ENCODE data around the gene NUMA1. TPM values are rescaled to one million over a fixed set of nuclear protein-coding genes. Genes with fewer than 3 reads are reported as not detected.
A peak's percentile ranks its signal among the peaks of the same experiment; 100 is the strongest.

Gene NUMA1
- total and polyA plus RNA-seq, 2 of the 13 experiments (the other 11 are each of a cell fraction or from before 2014, with no cell fraction given): 57.3 to 60.2 TPM

- Histone ChIP-seq H3K79me2 (ENCODE audit: insufficient read depth, low read length) (no peaks in the 10 kb centered on the region), H3K36me3 (replicated peaks in 1 of 2; ENCODE audit: control insufficient read depth in 1 of 2, insufficient read depth in 2 of 2, low read length in 2 of 2) (peaks cover 73 to 100% of the 10 kb centered on the region in 2 experiments), H3K27ac (ENCODE audit: extremely low read length, insufficient read depth, low read length) (no peak overlapping the region), H2AFZ (ENCODE audit: low read length) (no peak overlapping the region), H3K9ac (ENCODE audit: insufficient read depth, low read depth, low read length) (no peak overlapping the region), H3K9me3 (ENCODE audit: low read length) (no peaks in the 10 kb centered on the region), H3K27me3 (ENCODE audit: control insufficient read depth in 1 of 2, insufficient read depth in 2 of 2, low read length in 2 of 2) (no peaks in the 10 kb centered on the region), H3K4me3 (replicated peaks in 1 of 3; ENCODE audit: insufficient read depth in 1 of 3, low read depth in 2 of 3, low read length in 3 of 3) (no peak overlapping the region), H4K20me1 (ENCODE audit: insufficient read depth, low read length) (no peaks in the 10 kb centered on the region), H3K4me1 (ENCODE audit: insufficient read depth, low read length) (no peaks in the 10 kb centered on the region), H3K4me2 (ENCODE audit: low read depth, low read length) (no peak overlapping the region)
- intact Hi-C loops (cut with micrococcal nuclease; ENCODE audit: unreplicated experiment): no loop called here
- CTCF ChIA-PET (ENCODE audit: low intra/inter-chr PET ratio, low total read pairs): no interaction called here
- no peak for FAIRE-seq
- in situ Hi-C loops (cut with HindIII; ENCODE audit: extremely low pct_ligation_motif_present, low pct_unique_long_range_greater_than_20kb): no loop called here
- BruUV-seq (replicated peaks): TSS peak; percentile 57
- 97% methylated on average over 16 of the region's 16 CpGs for WGBS (ENCODE audit: low lambda C conversion rate)
- TF ChIP-seq ZBTB3 (CRISPR knock-in tag; IDR thresholded peaks at IDR 0.05; ENCODE audit: borderline replicate concordance, low read depth): no peak
- no peak for TF ChIP-seq SMAD3 (CRISPR knock-in tag; IDR thresholded peaks at IDR 0.05)
- no peak for TF ChIP-seq ZNF572 (CRISPR knock-in tag; IDR thresholded peaks at IDR 0.05)
- TF ChIP-seq, protein P1, sequence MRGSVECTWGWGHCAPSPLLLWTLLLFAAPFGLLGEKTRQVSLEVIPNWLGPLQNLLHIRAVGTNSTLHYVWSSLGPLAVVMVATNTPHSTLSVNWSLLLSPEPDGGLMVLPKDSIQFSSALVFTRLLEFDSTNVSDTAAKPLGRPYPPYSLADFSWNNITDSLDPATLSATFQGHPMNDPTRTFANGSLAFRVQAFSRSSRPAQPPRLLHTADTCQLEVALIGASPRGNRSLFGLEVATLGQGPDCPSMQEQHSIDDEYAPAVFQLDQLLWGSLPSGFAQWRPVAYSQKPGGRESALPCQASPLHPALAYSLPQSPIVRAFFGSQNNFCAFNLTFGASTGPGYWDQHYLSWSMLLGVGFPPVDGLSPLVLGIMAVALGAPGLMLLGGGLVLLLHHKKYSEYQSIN (CRISPR knock-in tag; IDR thresholded peaks at IDR 0.05; ENCODE audit: borderline replicate concordance): no peak
- TF ChIP-seq SMARCE1 (IDR thresholded peaks at IDR 0.05; ENCODE audit: borderline replicate concordance): no peak
- TF ChIP-seq THRA (CRISPR knock-in tag; IDR thresholded peaks at IDR 0.05; ENCODE audit: borderline replicate concordance): no peak
- no peak for TF ChIP-seq CBX5 (CRISPR knock-in tag; IDR thresholded peaks at IDR 0.05; ENCODE audit: borderline replicate concordance)
- TF ChIP-seq ZNF383 (CRISPR knock-in tag; IDR thresholded peaks at IDR 0.05; ENCODE audit: borderline replicate concordance): no peak
- no peak for TF ChIP-seq ZBTB8A (CRISPR knock-in tag; IDR thresholded peaks at IDR 0.05; ENCODE audit: borderline replicate concordance, low read depth)
- TF ChIP-seq MLLT10 (CRISPR knock-in tag; IDR thresholded peaks at IDR 0.05): no peak
- no peak for TF ChIP-seq ZNF292 (CRISPR knock-in tag; IDR thresholded peaks at IDR 0.05; ENCODE audit: borderline replicate concordance, low read depth)
- no peak for TF ChIP-seq PAX8 (CRISPR knock-in tag; IDR thresholded peaks at IDR 0.05; ENCODE audit: borderline replicate concordance)
- no peak for TF ChIP-seq ZNF546 (CRISPR knock-in tag; conservative IDR thresholded peaks at IDR 0.05)
- POLR2A ChIA-PET: no interaction called here
- no peak for ATAC-seq
- DNase-seq (ENCODE audit: low spot score): no peak
Measured at GRCh38 chr11:72014761-72015320, 65.5 kb downstream of the NUMA1 start.
